ENCODE data around the gene GLCE.

GRCh38 chr15:69153046-69153445, 7.4 kb upstream of the GLCE start:
- TF ChIP-seq ZNF565 (CRISPR knock-in tag; conservative IDR thresholded peaks at IDR 0.05; ENCODE audit: low read depth) (no peak), RARB (CRISPR knock-in tag; IDR thresholded peaks at IDR 0.05) (no peak), BACH2 (CRISPR knock-in tag; IDR thresholded peaks at IDR 0.05; ENCODE audit: borderline replicate concordance) (no peak), ZFP30 (CRISPR knock-in tag; IDR thresholded peaks at IDR 0.05) (no peak), OSR1 (CRISPR knock-in tag; IDR thresholded peaks at IDR 0.05) (no peak), TSHZ2 (CRISPR knock-in tag; IDR thresholded peaks at IDR 0.05) (no peak), ZFP3 (CRISPR knock-in tag; IDR thresholded peaks at IDR 0.05) (no peak), CREB5 (CRISPR knock-in tag; IDR thresholded peaks at IDR 0.05; ENCODE audit: low read depth) (no peak), ZC3H10 (CRISPR knock-in tag; IDR thresholded peaks at IDR 0.05) (no peak), TCF4 (CRISPR knock-in tag; IDR thresholded peaks at IDR 0.05; ENCODE audit: borderline replicate concordance) (no peak)
- TF ChIP-seq, protein P1, sequence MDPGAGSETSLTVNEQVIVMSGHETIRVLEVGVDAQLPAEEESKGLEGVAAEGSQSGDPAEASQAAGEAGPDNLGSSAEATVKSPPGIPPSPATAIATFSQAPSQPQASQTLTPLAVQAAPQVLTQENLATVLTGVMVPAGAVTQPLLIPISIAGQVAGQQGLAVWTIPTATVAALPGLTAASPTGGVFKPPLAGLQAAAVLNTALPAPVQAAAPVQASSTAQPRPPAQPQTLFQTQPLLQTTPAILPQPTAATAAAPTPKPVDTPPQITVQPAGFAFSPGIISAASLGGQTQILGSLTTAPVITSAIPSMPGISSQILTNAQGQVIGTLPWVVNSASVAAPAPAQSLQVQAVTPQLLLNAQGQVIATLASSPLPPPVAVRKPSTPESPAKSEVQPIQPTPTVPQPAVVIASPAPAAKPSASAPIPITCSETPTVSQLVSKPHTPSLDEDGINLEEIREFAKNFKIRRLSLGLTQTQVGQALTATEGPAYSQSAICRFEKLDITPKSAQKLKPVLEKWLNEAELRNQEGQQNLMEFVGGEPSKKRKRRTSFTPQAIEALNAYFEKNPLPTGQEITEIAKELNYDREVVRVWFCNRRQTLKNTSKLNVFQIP (CRISPR knock-in tag; IDR thresholded peaks at IDR 0.05; ENCODE audit: borderline replicate concordance, low read depth) = no peak
- TF ChIP-seq, protein P2, sequence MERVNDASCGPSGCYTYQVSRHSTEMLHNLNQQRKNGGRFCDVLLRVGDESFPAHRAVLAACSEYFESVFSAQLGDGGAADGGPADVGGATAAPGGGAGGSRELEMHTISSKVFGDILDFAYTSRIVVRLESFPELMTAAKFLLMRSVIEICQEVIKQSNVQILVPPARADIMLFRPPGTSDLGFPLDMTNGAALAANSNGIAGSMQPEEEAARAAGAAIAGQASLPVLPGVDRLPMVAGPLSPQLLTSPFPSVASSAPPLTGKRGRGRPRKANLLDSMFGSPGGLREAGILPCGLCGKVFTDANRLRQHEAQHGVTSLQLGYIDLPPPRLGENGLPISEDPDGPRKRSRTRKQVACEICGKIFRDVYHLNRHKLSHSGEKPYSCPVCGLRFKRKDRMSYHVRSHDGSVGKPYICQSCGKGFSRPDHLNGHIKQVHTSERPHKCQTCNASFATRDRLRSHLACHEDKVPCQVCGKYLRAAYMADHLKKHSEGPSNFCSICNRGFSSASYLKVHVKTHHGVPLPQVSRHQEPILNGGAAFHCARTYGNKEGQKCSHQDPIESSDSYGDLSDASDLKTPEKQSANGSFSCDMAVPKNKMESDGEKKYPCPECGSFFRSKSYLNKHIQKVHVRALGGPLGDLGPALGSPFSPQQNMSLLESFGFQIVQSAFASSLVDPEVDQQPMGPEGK (CRISPR knock-in tag; IDR thresholded peaks at IDR 0.05; ENCODE audit: borderline replicate concordance) = no peak

Measured in SK-N-SH treated with all-trans-retinoic acid at 6 μM for 48 hours (cell line).